GM12874 (cell line): Measurements from ENCODE around the gene CDKL1.

Source experiments
- TF ChIP-seq, protein P1 (sequence below): IDR thresholded peaks from 2 replicates; pipeline ENCODE4 v1.5.1; 2011; ENCODE audit warnings: low read depth, mild to moderate bottlenecking, control low read depth, low read length, moderate library complexity; ENCODE audit not compliant: insufficient read depth

Gene CDKL1

DNA sequence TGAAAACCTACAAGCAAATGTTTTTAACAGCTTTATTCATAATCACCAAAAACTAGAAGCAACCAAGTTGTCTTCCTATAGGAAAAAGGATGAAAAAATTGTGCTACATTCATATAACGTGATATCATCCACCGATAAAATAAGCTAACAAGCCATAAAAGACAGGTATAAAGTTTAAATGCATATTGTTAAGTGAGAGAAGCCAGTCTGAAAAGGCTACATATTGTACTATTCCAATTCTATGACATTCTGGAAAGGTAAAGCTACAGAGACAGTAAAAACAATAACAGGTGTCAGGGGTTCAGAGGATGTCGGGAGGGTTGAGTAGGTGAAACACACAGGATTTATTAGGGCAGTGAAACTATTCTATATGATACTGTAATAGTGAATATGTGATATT is 22.7 kb downstream of the CDKL1 start:
- TF ChIP-seq, protein P1, sequence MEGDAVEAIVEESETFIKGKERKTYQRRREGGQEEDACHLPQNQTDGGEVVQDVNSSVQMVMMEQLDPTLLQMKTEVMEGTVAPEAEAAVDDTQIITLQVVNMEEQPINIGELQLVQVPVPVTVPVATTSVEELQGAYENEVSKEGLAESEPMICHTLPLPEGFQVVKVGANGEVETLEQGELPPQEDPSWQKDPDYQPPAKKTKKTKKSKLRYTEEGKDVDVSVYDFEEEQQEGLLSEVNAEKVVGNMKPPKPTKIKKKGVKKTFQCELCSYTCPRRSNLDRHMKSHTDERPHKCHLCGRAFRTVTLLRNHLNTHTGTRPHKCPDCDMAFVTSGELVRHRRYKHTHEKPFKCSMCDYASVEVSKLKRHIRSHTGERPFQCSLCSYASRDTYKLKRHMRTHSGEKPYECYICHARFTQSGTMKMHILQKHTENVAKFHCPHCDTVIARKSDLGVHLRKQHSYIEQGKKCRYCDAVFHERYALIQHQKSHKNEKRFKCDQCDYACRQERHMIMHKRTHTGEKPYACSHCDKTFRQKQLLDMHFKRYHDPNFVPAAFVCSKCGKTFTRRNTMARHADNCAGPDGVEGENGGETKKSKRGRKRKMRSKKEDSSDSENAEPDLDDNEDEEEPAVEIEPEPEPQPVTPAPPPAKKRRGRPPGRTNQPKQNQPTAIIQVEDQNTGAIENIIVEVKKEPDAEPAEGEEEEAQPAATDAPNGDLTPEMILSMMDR: no peak

DNA sequence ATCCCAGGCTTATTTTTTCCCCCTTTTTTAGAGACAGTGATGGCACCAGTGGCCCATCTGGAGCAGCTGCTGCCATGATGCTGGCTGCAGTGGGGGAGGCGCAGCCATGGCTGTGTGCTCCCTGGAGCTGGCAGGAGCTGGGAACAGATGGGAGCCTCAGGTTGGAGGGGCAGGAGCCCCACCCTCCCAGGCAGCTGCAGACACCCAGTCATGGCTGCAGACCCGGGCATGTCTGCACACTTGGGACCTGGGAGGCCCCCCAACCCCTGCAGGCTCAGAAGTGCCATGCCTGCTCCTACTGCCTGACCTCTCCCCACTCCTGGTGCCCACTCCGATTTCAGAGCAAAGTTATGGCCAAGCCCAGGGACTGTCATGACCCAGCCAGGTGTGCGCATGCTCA is 25.1 kb downstream of the CDKL1 start:
- TF ChIP-seq, protein P1: no peak

DNA sequence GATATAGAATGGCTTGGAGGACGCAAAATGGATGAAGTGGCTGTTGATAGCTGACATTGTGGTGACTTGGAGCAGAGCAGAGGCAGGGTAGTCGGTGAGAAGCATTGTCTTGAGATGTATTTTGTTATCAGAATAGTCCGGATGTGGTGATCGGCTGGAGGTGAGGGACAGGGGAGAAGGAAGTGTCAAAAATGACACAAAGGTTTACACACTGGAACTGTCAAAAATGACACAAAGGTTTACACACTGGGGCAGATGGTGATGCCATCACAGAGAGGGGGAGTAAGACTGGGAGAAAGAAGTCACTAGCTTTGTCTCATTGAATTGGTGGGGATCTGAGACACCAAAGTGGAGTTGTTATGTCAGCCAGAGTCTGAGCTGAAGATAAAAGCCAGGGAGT is 30.1 kb downstream of the CDKL1 start:
- TF ChIP-seq, protein P1: no peak

DNA sequence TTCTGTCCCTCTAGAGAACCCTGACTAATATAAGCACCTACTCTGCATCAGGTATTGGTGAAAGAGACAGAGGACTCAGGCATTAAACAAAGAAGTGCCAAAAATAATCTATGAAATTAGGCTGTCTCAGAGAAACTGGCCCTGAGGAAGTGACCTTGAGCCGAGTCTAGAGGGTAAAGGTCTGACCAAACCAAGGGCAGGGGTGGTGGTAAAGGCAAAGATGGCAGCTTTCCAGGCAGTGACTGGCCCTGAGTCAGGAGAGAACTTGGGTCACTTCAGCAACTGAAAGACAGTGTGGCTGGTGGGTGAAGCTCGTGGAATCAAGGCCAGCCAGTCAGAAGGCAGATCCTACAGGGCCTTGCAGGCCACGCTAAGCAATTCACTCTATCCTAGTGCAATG is 30.6 kb downstream of the CDKL1 start:
- TF ChIP-seq, protein P1: no peak

DNA sequence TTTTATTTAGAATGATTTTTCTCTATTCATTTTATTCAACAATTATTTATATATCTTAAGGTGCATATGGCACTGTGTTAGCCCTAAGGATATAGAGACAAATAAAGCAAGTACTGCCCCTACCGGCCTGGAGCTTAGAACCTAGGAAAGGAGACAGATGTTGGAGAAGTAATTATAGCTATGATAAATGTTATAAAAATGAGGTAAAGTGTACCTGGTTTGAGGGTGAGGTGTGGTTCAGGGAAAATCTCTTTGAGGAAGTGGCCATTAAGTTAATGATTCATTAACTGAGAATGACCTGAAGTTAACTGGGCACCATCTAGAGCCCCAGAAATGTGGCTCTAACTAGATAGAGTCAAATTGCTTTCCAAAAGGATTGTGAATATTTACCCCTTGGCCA is 31.9 kb downstream of the CDKL1 start:
- TF ChIP-seq, protein P1: no peak

DNA sequence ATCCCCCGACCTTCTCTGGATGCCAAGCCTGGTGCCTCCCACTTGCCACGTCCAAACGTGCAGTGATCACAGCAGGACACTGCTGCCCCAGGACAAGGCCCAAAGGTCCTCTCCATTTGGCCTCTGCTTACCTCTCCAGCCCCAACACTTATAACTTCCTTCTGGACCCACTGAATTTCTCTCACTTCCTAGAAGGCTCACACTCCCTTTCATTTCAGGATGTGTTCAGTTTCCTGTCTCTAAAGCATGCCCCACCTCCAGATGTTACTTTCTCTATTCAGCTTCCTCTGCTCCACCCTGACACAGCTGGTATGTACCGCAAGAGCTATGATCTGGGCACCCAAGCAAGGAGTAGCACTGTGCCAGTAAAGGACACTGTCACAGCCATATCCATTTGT is 33.0 kb downstream of the CDKL1 start:
- TF ChIP-seq, protein P1: no peak

DNA sequence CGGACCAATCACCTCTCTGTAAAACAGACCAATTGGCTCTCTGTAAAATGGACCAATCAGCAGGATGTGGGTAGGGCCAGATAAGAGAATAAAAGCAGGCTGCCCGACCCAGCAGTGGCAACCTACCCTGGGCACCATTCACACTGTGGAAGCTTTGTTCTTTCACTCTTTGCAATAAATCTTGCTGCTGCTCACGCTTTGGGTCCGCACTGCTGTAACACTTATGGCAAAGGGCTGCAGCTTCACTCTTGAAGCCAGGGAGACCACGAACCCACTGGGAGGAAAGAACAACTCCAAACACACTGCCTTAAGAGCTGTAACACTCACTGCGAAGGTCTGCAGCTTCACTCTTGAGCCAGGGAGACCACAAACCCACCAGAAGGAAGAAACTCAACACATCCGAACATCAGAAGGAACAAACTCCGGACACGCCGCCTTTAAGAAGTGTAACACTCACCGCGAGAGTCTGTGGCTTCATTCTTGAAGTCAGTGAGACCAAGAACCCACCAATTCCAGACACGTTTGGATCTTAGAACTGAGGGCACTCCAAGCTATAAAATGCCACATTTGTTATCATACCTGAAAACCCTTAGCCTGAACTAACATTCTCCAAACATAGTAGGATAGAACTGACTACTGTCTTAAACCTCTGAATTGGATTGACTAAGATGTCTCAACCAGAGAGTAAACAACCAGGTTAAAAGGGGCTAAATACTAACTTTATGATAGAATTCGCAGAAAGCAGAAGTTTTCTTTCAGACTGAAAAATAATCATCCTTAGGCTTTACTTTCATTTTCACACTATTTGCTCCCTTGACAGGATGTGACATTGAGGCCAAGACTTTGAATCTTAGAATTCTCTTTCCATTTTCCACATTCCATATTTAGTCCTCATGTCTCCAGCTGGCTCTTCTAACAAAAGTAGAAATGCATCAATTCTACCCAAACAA is 33.6 kb downstream of the CDKL1 start:
- TF ChIP-seq, protein P1: no peak
